ENCODE data around the gene TBX3. TPM values are rescaled to one million over a fixed set of nuclear protein-coding genes. Genes with fewer than 3 reads are reported as not detected.
"Not testable (repeated sequence)": the region's sequence is repeated elsewhere in the genome, so short reads cannot be mapped to it uniquely, and the experiment has no call there.

The TBX3 gene
- total RNA-seq, 1 donor from 2014 or later: not detected

GRCh38 chr12:114711689-114712152, 27.7 kb upstream of the TBX3 start:
- Histone ChIP-seq H3K4me2 (peak overlapping the region; percentile 25), H3K4me3 (no peak overlapping the region), H3K9ac (no peak overlapping the region), H3K36me3 (no peaks in the 10 kb centered on the region), H3K4me1 (peaks cover 14% of the 10 kb centered on the region), H2AFZ (replicated peaks) (no peak overlapping the region), H3K27ac (no peak overlapping the region), H4K20me1 (ENCODE audit: low read depth) (no peaks in the 10 kb centered on the region), H3K9me3 (ENCODE audit: low read depth) (no peaks in the 10 kb centered on the region), H3F3A (ENCODE audit: low read depth) (peaks cover 8% of the 10 kb centered on the region), H3K27me3 (peaks cover 71% of the 10 kb centered on the region), H3K79me2 (ENCODE audit: low read depth) (no peaks in the 10 kb centered on the region)
- TF ChIP-seq EZH2phosphoT487 (IDR thresholded peaks at IDR 0.05) (no peak), EZH2 (IDR thresholded peaks at IDR 0.05) (no peak)
- TF ChIP-seq, protein P1, sequence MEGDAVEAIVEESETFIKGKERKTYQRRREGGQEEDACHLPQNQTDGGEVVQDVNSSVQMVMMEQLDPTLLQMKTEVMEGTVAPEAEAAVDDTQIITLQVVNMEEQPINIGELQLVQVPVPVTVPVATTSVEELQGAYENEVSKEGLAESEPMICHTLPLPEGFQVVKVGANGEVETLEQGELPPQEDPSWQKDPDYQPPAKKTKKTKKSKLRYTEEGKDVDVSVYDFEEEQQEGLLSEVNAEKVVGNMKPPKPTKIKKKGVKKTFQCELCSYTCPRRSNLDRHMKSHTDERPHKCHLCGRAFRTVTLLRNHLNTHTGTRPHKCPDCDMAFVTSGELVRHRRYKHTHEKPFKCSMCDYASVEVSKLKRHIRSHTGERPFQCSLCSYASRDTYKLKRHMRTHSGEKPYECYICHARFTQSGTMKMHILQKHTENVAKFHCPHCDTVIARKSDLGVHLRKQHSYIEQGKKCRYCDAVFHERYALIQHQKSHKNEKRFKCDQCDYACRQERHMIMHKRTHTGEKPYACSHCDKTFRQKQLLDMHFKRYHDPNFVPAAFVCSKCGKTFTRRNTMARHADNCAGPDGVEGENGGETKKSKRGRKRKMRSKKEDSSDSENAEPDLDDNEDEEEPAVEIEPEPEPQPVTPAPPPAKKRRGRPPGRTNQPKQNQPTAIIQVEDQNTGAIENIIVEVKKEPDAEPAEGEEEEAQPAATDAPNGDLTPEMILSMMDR (IDR thresholded peaks at IDR 0.05): no peak
- Mint-ChIP-seq H3K27me3 (ENCODE audit: insufficient read depth, low read depth) (peaks cover 24% of the 10 kb centered on the region), H3K4me3 (no peak overlapping the region), H3K4me1 (peaks cover 16% of the 10 kb centered on the region), H3K9me3 (peaks cover 6% of the 10 kb centered on the region), H3K36me3 (no peaks in the 10 kb centered on the region), H3K27ac (no peak overlapping the region)
- peak; percentile 17 for DNase-seq (ENCODE audit: low spot score)

DNA sequence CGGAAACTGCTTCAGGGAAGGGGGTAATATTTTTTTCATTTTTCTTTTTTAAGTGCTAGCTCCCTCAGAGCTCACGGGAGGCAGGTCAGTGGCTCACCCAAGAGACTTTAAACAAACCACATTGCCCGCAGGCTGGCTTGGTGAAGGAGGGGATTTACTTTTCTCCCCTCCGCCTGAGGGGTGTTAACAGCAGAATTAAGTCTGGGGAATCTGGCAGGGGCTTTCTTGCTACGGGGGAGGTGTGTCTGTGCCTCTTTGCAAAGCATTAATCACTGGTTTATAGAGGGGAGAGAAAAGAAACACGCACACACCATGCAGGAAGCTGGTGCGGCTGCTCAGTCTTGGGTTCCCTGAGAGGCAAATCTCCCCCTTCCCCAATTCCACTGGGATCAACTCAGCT, 26.2 kb upstream of the TBX3 start:
- Mint-ChIP-seq H3K4me3 (no peak overlapping the region), H3K27me3 (ENCODE audit: insufficient read depth, low read depth) (peaks cover 35% of the 10 kb centered on the region), H3K9me3 (peaks cover 6% of the 10 kb centered on the region), H3K36me3 (no peaks in the 10 kb centered on the region), H3K4me1 (peaks cover 16% of the 10 kb centered on the region), H3K27ac (peak overlapping the region; percentile 33)
- H3K9ac ChIP-seq: no peak overlapping the region
- H3K4me3 ChIP-seq: no peak overlapping the region
- H3K36me3 ChIP-seq: no peaks in the 10 kb centered on the region
- no peaks in the 10 kb centered on the region for H3K79me2 ChIP-seq (ENCODE audit: low read depth)
- peak; percentile 46 for DNase-seq (ENCODE audit: low spot score)
- TF ChIP-seq EZH2 (IDR thresholded peaks at IDR 0.05) (no peak), EZH2phosphoT487 (IDR thresholded peaks at IDR 0.05) (no peak)
- TF ChIP-seq, protein P1 (IDR thresholded peaks at IDR 0.05): no peak
- no peaks in the 10 kb centered on the region for H3K9me3 ChIP-seq (ENCODE audit: low read depth)
- H2AFZ ChIP-seq (replicated peaks): no peak overlapping the region
- H3K4me2 ChIP-seq: no peak overlapping the region
- peaks cover 14% of the 10 kb centered on the region for H3K4me1 ChIP-seq
- H3F3A ChIP-seq (ENCODE audit: low read depth): peaks cover 8% of the 10 kb centered on the region
- no peaks in the 10 kb centered on the region for H4K20me1 ChIP-seq (ENCODE audit: low read depth)
- no peak overlapping the region for H3K27ac ChIP-seq
- H3K27me3 ChIP-seq: peaks cover 87% of the 10 kb centered on the region

GRCh38 chr12:114709112-114709511, 25.1 kb upstream of the TBX3 start:
- Mint-ChIP-seq H3K27ac (no peak overlapping the region), H3K36me3 (no peaks in the 10 kb centered on the region), H3K4me3 (no peak overlapping the region), H3K27me3 (ENCODE audit: insufficient read depth, low read depth) (peaks cover 36% of the 10 kb centered on the region), H3K4me1 (peaks cover 16% of the 10 kb centered on the region), H3K9me3 (peaks cover 3% of the 10 kb centered on the region)
- no peaks in the 10 kb centered on the region for H3K79me2 ChIP-seq (ENCODE audit: low read depth)
- H3K4me2 ChIP-seq: no peak overlapping the region
- peaks cover 14% of the 10 kb centered on the region for H3K4me1 ChIP-seq
- no peaks in the 10 kb centered on the region for H4K20me1 ChIP-seq (ENCODE audit: low read depth)
- H3K27ac ChIP-seq: no peak overlapping the region
- H3K27me3 ChIP-seq: peaks cover 97% of the 10 kb centered on the region
- no peak overlapping the region for H2AFZ ChIP-seq (replicated peaks)
- H3F3A ChIP-seq (ENCODE audit: low read depth): peaks cover 8% of the 10 kb centered on the region
- TF ChIP-seq EZH2phosphoT487 (IDR thresholded peaks at IDR 0.05): no peak
- TF ChIP-seq, protein P1 (IDR thresholded peaks at IDR 0.05): no peak
- no peak for TF ChIP-seq EZH2 (IDR thresholded peaks at IDR 0.05)
- no peaks in the 10 kb centered on the region for H3K9me3 ChIP-seq (ENCODE audit: low read depth)
- H3K4me3 ChIP-seq: no peak overlapping the region
- H3K36me3 ChIP-seq: no peaks in the 10 kb centered on the region
- no peak overlapping the region for H3K9ac ChIP-seq
- DNase-seq (ENCODE audit: low spot score): no peak

GRCh38 chr12:114708598-114708997, 24.6 kb upstream of the TBX3 start:
- H2AFZ ChIP-seq (replicated peaks); H4K20me1 ChIP-seq (ENCODE audit: low read depth); H3K36me3 Mint-ChIP-seq; H3K27ac ChIP-seq; H3K4me3 Mint-ChIP-seq; H3K9ac ChIP-seq; H3K4me3 ChIP-seq; H3F3A ChIP-seq (ENCODE audit: low read depth); H3K36me3 ChIP-seq; H3K4me2 ChIP-seq; H3K9me3 ChIP-seq (ENCODE audit: low read depth); H3K27ac Mint-ChIP-seq; H3K9me3 Mint-ChIP-seq; H3K79me2 ChIP-seq (ENCODE audit: low read depth); DNase-seq (ENCODE audit: low spot score): not testable (repeated sequence)
- Mint-ChIP-seq H3K4me1 (peaks cover 16% of the 10 kb centered on the region), H3K27me3 (ENCODE audit: insufficient read depth, low read depth) (peaks cover 37% of the 10 kb centered on the region)
- Histone ChIP-seq H3K27me3 (peaks cover 99% of the 10 kb centered on the region), H3K4me1 (peaks cover 14% of the 10 kb centered on the region)
